Measurements from ENCODE around the gene RIN3.

DNA sequence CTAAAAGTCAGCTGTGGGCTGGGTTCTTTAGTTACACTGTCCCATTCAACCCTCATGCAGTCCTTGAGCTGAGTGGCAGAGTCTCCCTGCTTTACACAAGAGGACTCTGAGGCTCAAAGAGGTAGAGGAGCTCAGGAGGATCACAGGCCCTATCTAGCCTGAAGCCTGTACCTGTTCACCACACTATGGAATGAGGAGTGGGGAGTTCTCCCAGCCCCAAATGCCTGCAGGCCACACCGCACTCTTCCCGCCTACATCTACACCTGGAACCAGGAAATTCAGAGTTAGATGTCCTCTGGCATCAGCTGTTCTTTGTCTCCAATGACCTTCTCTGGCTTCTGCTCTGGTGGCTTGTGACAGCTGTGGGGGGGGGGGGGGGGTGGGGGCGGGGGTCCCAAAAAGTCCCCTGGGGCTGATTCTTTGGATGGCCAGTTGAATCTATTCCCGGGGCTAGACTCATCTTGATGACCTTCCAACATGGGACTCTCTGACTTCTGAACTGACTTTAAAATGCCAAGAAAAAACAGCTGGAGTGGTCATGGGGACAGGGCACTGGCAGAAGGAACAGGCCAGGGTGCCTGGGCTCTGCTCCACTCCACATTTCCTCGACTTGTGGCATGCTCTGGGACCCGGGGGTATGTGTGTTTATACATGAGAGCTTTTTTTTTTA is 30.6 kb downstream of the RIN3 start:
- TF ChIP-seq EZH2 (IDR thresholded peaks at IDR 0.05; ENCODE audit: insufficient read depth, poor library complexity, severe bottlenecking) (no peak), EZH2phosphoT487 (IDR thresholded peaks at IDR 0.05; ENCODE audit: insufficient read depth, low read depth) (no peak)
